Fibroblast of pulmonary artery (primary cell): ENCODE results near the gene AHCYL1.

Source experiments
- DNase-seq: peaks from one replicate; pipeline ENCODE4 v3.0.0-alpha.2; 2010; ENCODE audit warnings: low read depth
- H3K4me3 ChIP-seq: replicated peaks from 2 replicates; pipeline ENCODE4 v1.5.1; 2011; ENCODE audit warnings: low read depth, mild to moderate bottlenecking, control low read depth, low read length, moderate library complexity
- CTCF ChIP-seq: IDR thresholded peaks from 2 replicates; pipeline ENCODE4 v1.5.1; 2011; ENCODE audit warnings: mild to moderate bottlenecking, control low read depth, low read length, inconsistent platforms; ENCODE audit errors: missing control alignments

The AHCYL1 gene

GRCh38 chr1:110039641-110040040, 55.1 kb downstream of the AHCYL1 start:
- no peak overlapping the region for H3K4me3 ChIP-seq
- DNase-seq, result no peak
- no peak for TF ChIP-seq CTCF

GRCh38 chr1:110040548-110040947, 56.0 kb downstream of the AHCYL1 start:
- H3K4me3 ChIP-seq, result no peak overlapping the region
- TF ChIP-seq CTCF, result no peak
- DNase-seq, result no peak

DNA sequence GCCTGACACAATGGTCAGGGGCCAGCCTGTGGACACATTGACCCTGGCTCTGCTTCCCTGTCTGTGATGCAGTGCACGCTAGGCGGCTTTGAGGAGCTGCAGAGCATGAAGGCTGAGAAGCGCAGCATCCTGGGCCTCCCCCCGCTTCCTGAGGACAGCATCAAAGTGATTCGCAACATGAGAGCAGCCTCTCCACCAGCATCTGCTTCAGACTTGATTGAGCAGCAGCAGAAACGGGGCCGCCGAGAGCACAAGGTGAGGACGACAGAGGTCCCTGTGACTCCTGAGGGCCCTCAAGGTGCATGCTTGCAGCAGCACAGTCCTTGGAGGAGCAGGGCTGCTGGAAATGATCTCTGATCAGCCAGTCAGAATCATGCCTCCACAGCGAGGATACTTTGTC, 58.5 kb downstream of the AHCYL1 start:
- H3K4me3 ChIP-seq, result no peak overlapping the region
- TF ChIP-seq CTCF, result no peak
- DNase-seq, result no peak

DNA sequence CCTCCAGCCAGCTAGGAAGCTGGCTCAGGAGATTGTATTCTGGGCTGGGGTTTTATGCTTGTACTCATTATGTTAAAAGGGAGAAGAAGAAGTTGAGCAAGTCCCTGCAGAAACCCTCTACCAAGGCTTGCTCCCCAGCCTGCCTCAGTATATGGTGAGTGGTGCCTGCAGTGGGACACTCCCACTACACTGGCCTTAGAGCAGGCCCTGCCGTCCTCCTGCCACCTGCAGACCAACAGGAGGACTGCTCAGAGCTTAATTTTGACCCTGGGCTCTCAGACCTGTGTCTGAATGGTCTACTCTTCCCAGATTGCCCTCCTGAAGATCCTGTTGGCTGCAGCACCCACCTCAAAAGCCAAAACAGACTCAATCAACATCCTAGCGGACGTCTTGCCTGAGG, 62.9 kb downstream of the AHCYL1 start:
- DNase-seq, result no peak
- H3K4me3 ChIP-seq, result no peak overlapping the region
- TF ChIP-seq CTCF, result no peak

DNA sequence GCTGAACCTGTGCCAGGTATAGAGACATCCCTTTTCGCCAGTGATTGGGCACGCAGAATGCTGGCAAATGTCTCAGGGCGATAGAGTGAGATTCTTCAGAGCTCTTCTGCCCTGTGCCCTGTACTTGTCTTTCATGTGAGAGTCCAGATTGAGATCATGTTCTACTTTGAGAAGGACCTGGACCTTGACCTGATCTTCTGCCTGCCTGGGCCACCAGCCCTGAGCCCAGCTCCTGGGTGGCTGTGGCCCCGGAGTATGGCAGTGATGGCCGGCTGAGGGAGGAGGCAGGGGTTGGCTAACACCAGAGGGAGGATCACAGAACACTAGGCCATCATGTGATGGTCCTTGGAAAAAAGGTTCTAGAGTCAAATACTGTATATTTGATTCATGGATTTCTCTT, 63.7 kb downstream of the AHCYL1 start:
- DNase-seq, result no peak
- TF ChIP-seq CTCF, result no peak
- H3K4me3 ChIP-seq, result no peak overlapping the region

GRCh38 chr1:110048923-110049601, 64.5 kb downstream of the AHCYL1 start:
- no peak overlapping the region for H3K4me3 ChIP-seq
- no peak for TF ChIP-seq CTCF
- no peak for DNase-seq
